Stimulated activated CD8-positive, alpha-beta memory T cell treated with anti-CD3 and anti-CD28 coated beads, Interleukin-4, amount 100 ng/mL, for 24 hours (primary cell): Measurements from ENCODE around the gene SCT.

Experiments used
- DNase-seq: peaks from one replicate; pipeline ENCODE4 v3.0.0-alpha.2; 2020; ENCODE audit warnings: low read depth

Gene SCT

DNA sequence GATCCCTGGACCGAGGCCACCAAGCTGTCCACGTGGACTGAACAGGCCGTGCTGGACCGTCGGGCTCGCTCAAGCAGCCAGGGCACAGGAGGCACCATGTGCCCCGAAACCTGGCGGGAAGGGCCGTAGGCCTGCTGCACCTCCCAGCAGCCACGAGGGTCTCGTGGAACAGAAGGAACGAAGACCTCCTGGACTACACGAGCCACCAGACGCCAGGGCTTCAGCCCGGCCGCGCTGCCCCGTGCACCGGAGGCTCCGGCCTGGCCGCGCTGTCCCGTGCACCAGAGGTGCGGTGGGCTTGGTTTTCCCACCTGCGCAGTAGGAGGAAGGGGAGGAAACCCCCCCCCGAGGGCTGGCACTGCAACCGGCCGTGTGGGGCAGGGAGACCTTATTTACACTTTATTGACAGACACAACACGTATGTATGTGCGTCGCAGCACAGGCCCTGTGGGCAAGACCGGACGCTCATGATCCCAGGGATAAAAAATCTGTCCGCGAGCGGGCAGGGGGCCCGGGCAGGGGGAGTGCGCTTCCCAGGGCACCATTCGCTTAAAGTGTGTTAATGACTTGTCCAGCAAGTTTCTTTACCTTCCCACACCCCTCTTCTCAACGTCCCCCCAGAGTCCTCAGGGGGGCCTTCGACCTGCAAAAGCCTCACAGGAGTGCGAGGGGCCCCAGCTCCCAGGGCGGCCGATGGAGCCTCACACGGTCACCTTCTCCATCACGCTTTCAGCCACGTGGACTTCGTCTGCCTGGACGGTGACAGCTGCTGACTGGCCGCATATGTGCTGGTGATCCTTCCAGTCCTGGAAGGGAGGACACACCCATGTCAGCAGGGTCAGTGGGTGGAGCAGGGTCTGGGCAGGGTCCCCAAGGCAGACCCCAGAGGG is 17.1 kb upstream of the SCT start:
- DNase-seq = no peak

DNA sequence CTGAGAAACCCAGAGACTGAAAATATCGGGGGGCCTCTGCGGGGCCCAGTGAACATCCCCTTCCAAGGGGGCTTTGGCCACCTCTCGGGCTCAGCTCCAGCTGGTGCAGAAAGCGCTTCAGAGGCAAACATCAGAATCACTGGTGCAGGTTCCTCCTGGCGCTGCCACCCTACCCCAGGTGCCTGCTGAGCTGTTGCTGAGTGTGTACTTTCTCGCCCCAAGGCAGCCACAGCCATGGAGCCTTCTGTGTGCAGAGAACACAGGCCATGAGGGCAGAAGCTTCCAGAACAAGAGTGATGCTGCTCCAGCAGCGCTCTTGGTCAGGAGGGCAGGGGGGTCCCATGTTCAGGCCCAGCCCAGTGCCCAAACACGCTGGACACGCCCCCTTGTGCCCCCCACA is 16.4 kb upstream of the SCT start:
- DNase-seq = no peak

- no peak for DNase-seq
Measured at GRCh38 chr11:641806-642370, 14.9 kb upstream of the SCT start.

- DNase-seq = no peak
Measured at GRCh38 chr11:640021-640706, 13.2 kb upstream of the SCT start.

DNA sequence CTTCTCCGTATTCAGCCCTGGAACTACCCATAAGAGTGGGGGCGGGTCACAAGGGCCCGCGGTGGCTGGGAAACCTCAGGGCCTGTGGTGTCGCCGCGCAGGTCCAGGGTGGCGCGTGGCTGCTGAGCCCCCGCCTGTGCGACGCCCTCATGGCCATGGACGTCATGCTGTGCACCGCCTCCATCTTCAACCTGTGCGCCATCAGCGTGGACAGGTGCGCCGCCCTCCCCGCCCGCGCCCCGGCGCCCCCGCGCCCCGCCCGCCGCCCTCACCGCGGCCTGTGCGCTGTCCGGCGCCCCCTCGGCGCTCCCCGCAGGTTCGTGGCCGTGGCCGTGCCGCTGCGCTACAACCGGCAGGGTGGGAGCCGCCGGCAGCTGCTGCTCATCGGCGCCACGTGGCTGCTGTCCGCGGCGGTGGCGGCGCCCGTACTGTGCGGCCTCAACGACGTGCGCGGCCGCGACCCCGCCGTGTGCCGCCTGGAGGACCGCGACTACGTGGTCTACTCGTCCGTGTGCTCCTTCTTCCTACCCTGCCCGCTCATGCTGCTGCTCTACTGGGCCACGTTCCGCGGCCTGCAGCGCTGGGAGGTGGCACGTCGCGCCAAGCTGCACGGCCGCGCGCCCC is 12.5 kb upstream of the SCT start:
- DNase-seq = no peak

DNA sequence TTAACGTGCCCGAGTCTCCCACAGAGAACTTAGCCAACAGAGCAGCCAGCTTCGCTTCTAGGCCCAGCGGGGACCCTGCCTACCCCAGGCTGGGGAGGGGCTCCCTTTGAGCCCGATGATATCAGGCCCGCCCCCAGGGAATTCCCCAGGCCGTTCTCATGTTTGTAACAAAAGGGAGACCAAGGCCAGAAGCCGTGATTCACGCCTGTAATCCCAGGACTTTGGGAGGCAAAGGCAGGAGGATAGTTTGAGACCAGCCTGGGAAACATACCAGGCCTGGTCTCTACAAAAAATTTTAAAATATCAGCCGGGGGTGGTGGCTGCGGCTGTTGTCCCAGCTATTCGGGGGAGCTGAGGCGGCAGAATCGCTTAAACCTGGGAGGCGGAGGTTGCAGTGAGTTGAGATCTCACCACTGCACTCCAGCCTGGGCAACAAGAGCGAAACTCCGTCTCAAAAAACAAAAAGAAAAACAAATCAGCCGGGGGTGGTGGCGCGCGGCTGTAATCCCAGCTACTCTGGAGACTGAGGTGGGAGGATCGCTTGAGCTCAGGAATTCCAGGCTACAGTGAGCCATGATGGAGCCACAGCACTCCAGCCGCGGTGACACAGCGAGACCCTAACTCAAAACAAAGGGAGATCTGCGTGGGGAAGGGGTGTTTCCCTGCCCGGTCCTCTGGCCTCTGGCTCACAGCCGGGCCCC is 11.8 kb upstream of the SCT start:
- DNase-seq = no peak

- no peak for DNase-seq
Measured at GRCh38 chr11:637593-638521, 10.9 kb upstream of the SCT start.

DNA sequence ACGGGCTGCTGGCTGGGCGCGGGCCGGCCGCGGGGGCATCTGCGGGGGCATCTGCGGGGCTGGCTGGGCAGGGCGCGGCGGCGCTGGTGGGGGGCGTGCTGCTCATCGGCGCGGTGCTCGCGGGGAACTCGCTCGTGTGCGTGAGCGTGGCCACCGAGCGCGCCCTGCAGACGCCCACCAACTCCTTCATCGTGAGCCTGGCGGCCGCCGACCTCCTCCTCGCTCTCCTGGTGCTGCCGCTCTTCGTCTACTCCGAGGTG is 10.3 kb upstream of the SCT start:
- no peak for DNase-seq

GRCh38 chr11:636511-637332 is 9.7 kb upstream of the SCT start, which contains the start of gene DRD4:
DRD4 (plus strand) TSS chr11:637269; CDS start chr11:637305, 36 bp downstream.
- DNase-seq = no peak

- DNase-seq = no peak
Measured at GRCh38 chr11:635945-636510, 9.0 kb upstream of the SCT start.

GRCh38 chr11:630871-631270 is 3.9 kb upstream of the SCT start:
- DNase-seq = no peak

GRCh38 chr11:629237-629583 is 2.2 kb upstream of the SCT start:
- no peak for DNase-seq

- DNase-seq = no peak
Measured at GRCh38 chr11:628056-628455, 1.1 kb upstream of the SCT start.

- DNase-seq = no peak
Measured at GRCh38 chr11:627308-627576, 261 bp upstream of the SCT start.

DNA sequence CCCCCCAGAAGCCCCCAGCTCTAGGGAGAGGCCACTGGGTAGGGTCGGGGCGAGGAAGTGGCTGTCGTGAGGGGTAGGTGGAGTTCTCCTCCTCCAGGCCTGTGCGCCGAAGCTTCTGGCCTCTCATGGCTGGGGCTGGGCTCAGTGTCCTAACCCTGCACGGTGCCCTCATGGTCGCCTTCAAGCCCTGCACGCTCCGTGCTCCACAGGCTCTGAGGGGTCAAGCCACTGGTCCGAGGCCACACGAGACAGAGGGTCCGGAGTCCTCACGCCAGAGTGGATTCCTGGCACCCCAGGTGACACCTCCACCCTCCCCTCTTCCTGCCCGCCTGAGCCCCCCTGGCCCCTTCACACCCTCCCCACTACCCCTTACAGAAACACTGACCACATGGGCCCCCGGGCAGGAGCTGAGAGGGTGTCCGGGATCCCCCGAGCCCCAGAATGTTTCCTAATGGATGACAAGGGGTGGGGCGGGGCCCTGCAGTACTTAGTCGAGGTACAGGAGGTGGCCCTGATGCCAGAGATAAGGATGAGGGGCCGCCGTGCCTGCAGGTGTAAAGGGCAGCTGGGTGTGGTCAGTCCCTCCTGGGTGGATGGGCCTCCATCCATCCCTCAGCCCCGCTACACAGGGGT is 1.2 kb downstream of the SCT start:
- no peak for DNase-seq

GRCh38 chr11:624705-625635 is 2.0 kb downstream of the SCT start, which contains the start of gene CDHR5:
CDHR5 (minus strand) TSS chr11:624955; CDS start chr11:624902, 53 bp downstream.
- no peak for DNase-seq

DNA sequence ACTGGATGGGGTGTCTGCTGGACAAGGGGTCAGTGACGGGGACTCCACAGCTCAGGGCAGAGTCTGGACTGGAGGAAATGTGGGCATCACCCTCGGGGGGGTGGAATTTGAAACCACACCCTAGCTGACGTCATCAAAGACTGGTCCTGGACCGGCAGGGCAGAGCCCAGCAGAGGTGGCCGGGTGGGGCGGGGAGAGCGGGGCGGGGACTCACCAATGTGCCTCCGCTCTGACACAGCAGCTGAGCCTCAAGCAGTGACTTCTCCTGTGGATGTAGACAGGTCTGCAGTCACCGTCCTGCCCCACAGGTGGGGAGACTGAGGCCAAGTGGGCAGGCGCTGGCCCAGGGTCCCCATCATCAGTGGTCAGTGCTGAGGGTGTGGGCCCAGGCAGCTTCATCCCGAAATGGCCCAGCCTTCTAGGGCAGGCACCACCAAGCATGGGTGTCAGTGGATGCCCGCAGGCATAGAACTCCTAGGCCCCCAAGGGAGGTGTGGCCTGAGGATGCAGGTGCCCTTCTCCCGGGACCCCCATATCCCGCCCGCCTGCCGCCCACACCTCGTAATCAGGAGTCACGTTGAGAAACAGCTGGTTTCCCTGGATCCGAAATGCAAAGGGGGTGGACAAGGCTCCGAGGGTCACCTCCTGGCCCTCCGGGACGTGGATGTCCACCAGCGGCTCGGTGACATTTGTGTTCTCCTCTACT is 2.8 kb downstream of the SCT start:
- DNase-seq = no peak

GRCh38 chr11:623349-623869 is 3.6 kb downstream of the SCT start:
- no peak for DNase-seq
